Transverse colon (tissue), 4 donors: ENCODE measurements around the gene CCDC154. TPM values are rescaled to one million over a fixed set of nuclear protein-coding genes. Genes with fewer than 3 reads are reported as not detected.

Experiments used
- DNase-seq: peaks from one replicate; pipeline ENCODE4 v3.0.0-alpha.2; 2019
- H3K27ac ChIP-seq, 4 donors: fragments of 200-600 bp; sonication (generic); 2 replicates each; pipeline ENCODE4 v1.5.1; 2016 to 2018; ENCODE audit warnings: inconsistent platforms in 4 of 4
- H3K27me3 ChIP-seq: fragments of 200-600 bp; sonication (generic); 2 replicates; pipeline ENCODE4 v1.5.1; 2017; ENCODE audit warnings: inconsistent platforms
- H3K36me3 ChIP-seq, 4 donors: fragments of 200-600 bp; sonication (generic); 2 replicates each; pipeline ENCODE4 v1.5.1; 2017 to 2019; ENCODE audit warnings: inconsistent platforms in 4 of 4
- H3K4me1 ChIP-seq, 4 donors: fragments of 200-600 bp; sonication (generic); 2 replicates each; pipeline ENCODE4 v1.5.1; 2017 to 2020; ENCODE audit warnings: inconsistent platforms in 4 of 4
- H3K4me3 ChIP-seq, 4 donors: fragments of 200-600 bp; sonication (generic); 1 replicate in 1 of 4; 2 replicates in 3 of 4; pipeline versions ENCODE4 v1.5.1 to v1.6.1; 2017 to 2019; ENCODE audit warnings: inconsistent platforms in 4 of 4
- H3K9me3 ChIP-seq, 2 donors: fragments of 200-600 bp; sonication (generic); 2 replicates each; pipeline ENCODE4 v1.5.1; 2017 to 2019; ENCODE audit warnings: inconsistent platforms in 2 of 2
- CTCF ChIP-seq, 5 experiments: fragments of 200-600 bp in 3 of 5; fragments of 450-650 bp in 2 of 5; sonication (generic) in 3 of 5; IDR thresholded peaks; 1 replicate in 2 of 5; 2 replicates in 3 of 5; pipeline ENCODE4 v1.5.1; 2016 to 2017; ENCODE audit warnings: antibody characterized with exemption in 5 of 5, inconsistent platforms in 3 of 5, mild to moderate bottlenecking in 2 of 5, moderate library complexity in 1 of 5
- EP300 ChIP-seq: sonication (generic); formaldehyde crosslinking; IDR thresholded peaks from one replicate; pipeline ENCODE4 v1.6.1; 2017; ENCODE audit warnings: antibody characterized with exemption, low read depth
- POLR2A ChIP-seq: fragments of 450-650 bp; IDR thresholded peaks from one replicate; pipeline ENCODE4 v1.6.1; 2016; ENCODE audit warnings: antibody characterized with exemption, mild to moderate bottlenecking, moderate library complexity
- POLR2AphosphoS5 ChIP-seq, 3 donors: sonication (generic); formaldehyde crosslinking; IDR thresholded peaks; one replicate each; pipeline ENCODE4 v1.6.1; 2016; ENCODE audit warnings: antibody characterized with exemption in 3 of 3
- WGBS, 2 donors: methylation state at CpG; one replicate each; pipeline ENCODE4 v1.1.5; 2018; ENCODE audit warnings: low coverage in 1 of 2; 5-methylcytosine and 5-hydroxymethylcytosine counted together
- in situ Hi-C, 4 donors: fragments of 200-750 bp; cut with MboI; loops; one replicate each; pipeline versions ENCODE4 v1.15.0 to v1.15.1; 2017; ENCODE audit warnings: low sequenced_read_pairs in 3 of 4, low pct_ligation_motif_present in 1 of 4, low pct_unique_long_range_greater_than_20kb in 1 of 4
- intact Hi-C: fragments of 100-400 bp; cut with DNase I; formaldehyde crosslinking; loops from one replicate; pipeline ENCODE4 v1.15.1; 2023; ENCODE audit warnings: low total_unique reads
- total RNA-seq, 4 donors: library from RNA; depleted of rRNA; stranded (reverse); fragments of >200 nt; gene quantifications; one replicate each; pipeline ENCODE4 v1.1.0, GENCODE V29; 2016

The CCDC154 gene
- total RNA-seq, 4 donors from 2014 or later: 0.16 to 0.41 TPM; not detected in 2

GRCh38 chr16:1393613-1394176 is 50.7 kb downstream of the CCDC154 start:
- WGBS, 2 donors: 80 to 91% methylated on average over 1 to 19 of the region's 21 CpGs
- H3K4me3 ChIP-seq: no peak overlapping the region
- intact Hi-C loops (no loop called here), in situ Hi-C loops (no loop called here)
- no peaks in the 10 kb centered on the region for H3K27me3 ChIP-seq
- DNase-seq: no peak
- H3K9me3 ChIP-seq: no peaks in the 10 kb centered on the region
- H3K27ac ChIP-seq: no peak overlapping the region
- H3K4me1 ChIP-seq: no peaks in the 10 kb centered on the region
- peaks cover 0 to 28% (median 13%) of the 10 kb centered on the region in 4 donors for H3K36me3 ChIP-seq
- TF ChIP-seq CTCF (IDR thresholded peaks at IDR 0.05) (no peak), POLR2AphosphoS5 (IDR thresholded peaks at IDR 0.05) (no peak), POLR2A (no peak), EP300 (no peak)

- no peak for DNase-seq
- in situ Hi-C loops: no loop called here
- Histone ChIP-seq H3K4me3 (no peak overlapping the region), H3K27me3 (no peaks in the 10 kb centered on the region), H3K9me3 (no peaks in the 10 kb centered on the region), H3K4me1 (no peaks in the 10 kb centered on the region), H3K36me3 (peaks cover 0 to 25% (median 9%) of the 10 kb centered on the region in 4 donors), H3K27ac (no peak overlapping the region)
- WGBS, 2 donors: 94% methylated on average over 17 of the region's 17 CpGs; no CpG with 5 or more reads in 1 of the 2 donors
- no peak for TF ChIP-seq POLR2A
- no peak for TF ChIP-seq CTCF (IDR thresholded peaks at IDR 0.05)
- no peak for TF ChIP-seq POLR2AphosphoS5 (IDR thresholded peaks at IDR 0.05)
- TF ChIP-seq EP300: no peak
- intact Hi-C loops: no loop called here
These were observed 51.5 kb downstream of the CCDC154 start for GRCh38 chr16:1392826-1393225.

GRCh38 chr16:1390239-1390779 is 54.0 kb downstream of the CCDC154 start:
- H3K4me1 ChIP-seq: no peaks in the 10 kb centered on the region
- H3K4me3 ChIP-seq: no peak overlapping the region
- intact Hi-C loops (no loop called here), in situ Hi-C loops (no loop called here)
- no peak for TF ChIP-seq EP300
- 91% methylated on average over 28 of the region's 28 CpGs; no CpG with 5 or more reads in 1 of the 2 donors for WGBS, 2 donors
- no peaks in the 10 kb centered on the region for H3K27me3 ChIP-seq
- no peak overlapping the region for H3K27ac ChIP-seq
- DNase-seq: no peak
- H3K36me3 ChIP-seq: peaks cover 0 to 25% (median 9%) of the 10 kb centered on the region in 4 donors
- no peaks in the 10 kb centered on the region for H3K9me3 ChIP-seq

- TF ChIP-seq CTCF (IDR thresholded peaks at IDR 0.05) (no peak), EP300 (no peak), POLR2A (no peak), POLR2AphosphoS5 (IDR thresholded peaks at IDR 0.05) (no peak)
- in situ Hi-C loops: no loop called here
- 91 to 100% methylated on average over 2 to 6 of the region's 7 CpGs for WGBS, 2 donors
These were observed 54.6 kb downstream of the CCDC154 start for GRCh38 chr16:1389762-1390161.

More at GRCh38 chr16:1389762-1390161, 54.6 kb downstream of the CCDC154 start:
- no peak for DNase-seq
- Histone ChIP-seq H3K27me3 (no peaks in the 10 kb centered on the region), H3K27ac (no peak overlapping the region), H3K36me3 (peaks cover 0 to 29% (median 12%) of the 10 kb centered on the region in 4 donors), H3K4me1 (no peaks in the 10 kb centered on the region), H3K4me3 (no peak overlapping the region), H3K9me3 (no peaks in the 10 kb centered on the region)
- intact Hi-C loops: no loop called here
